Adrenal gland (tissue), 12 donors: ENCODE measurements around the gene ZSWIM5. TPM values are rescaled to one million over a fixed set of nuclear protein-coding genes. Genes with fewer than 3 reads are reported as not detected.
"Not testable (repeated sequence)": the region's sequence is repeated elsewhere in the genome, so short reads cannot be mapped to it uniquely, and the experiment has no call there.

Source experiments
- DNase-seq, 7 donors: peaks; one replicate each; pipeline ENCODE4 v3.0.0-alpha.2; 2019 to 2020
- H3K27ac ChIP-seq, 5 donors: fragments of 200-600 bp; sonication (generic) in 4 of 5; 1 replicate in 3 of 5; 2 replicates in 2 of 5; pipeline versions ENCODE4 v1.5.1 to v1.8.0; 2016 to 2020; ENCODE audit warnings: mild to moderate bottlenecking in 1 of 5
- H3K27me3 ChIP-seq: fragments of 200-600 bp; 2 replicates; pipeline ENCODE4 v1.8.0; 2021
- H3K36me3 ChIP-seq, 2 donors: fragments of 200-600 bp; replicated peaks in 1 of 2; 1 replicate in 1 of 2; 2 replicates in 1 of 2; pipeline versions ENCODE4 v1.5.1 to v1.8.0; 2018 to 2022
- H3K4me1 ChIP-seq, 2 donors: fragments of 200-600 bp; replicated peaks in 1 of 2; 1 replicate in 1 of 2; 2 replicates in 1 of 2; pipeline versions ENCODE4 v1.5.1 to v1.8.0; 2018 to 2021
- H3K4me3 ChIP-seq, 4 donors: fragments of 200-600 bp; sonication (generic) in 3 of 4; one replicate each; pipeline ENCODE4 v1.5.1; 2016 to 2018
- H3K9me3 ChIP-seq, 3 donors: fragments of 200-600 bp; sonication (generic) in 1 of 3; replicated peaks in 1 of 3; 1 replicate in 2 of 3; 2 replicates in 1 of 3; pipeline versions ENCODE4 v1.5.1 to v1.8.0; 2016 to 2021
- POLR2A ChIP-seq, 2 donors: fragments of 450-650 bp; IDR thresholded peaks; one replicate each; pipeline ENCODE4 v1.6.1; 2017; ENCODE audit warnings: antibody characterized with exemption in 2 of 2, mild to moderate bottlenecking in 2 of 2, moderate library complexity in 1 of 2
- WGBS, 4 donors: extraction: QIAGEN DNeasy Blood & Tissue Kit in 2 of 4; methylation state at CpG; one replicate each; pipeline versions ENCODE4 v1.1.5 to v1.1.7; 2013 to 2017; 5-methylcytosine and 5-hydroxymethylcytosine counted together
- intact Hi-C, 2 donors: fragments of 100-400 bp; cut with DNase I; formaldehyde crosslinking; loops; one replicate each; pipeline versions ENCODE4 v1.14.1 to v1.15.0; 2022 to 2023
- polyA plus RNA-seq, 3 donors: library from polyadenylated mRNA; stranded (reverse); fragments of 200-250 nt in 2 of 3; fragments of 350-450 nt in 1 of 3; fragmentation: Illumina TruSeq in 1 of 3; extraction: RNeasy Lipid Tissue Mini Kit (QIAGEN cat#74804) in 1 of 3; gene quantifications; one replicate each; pipeline ENCODE4 v1.2.3, GENCODE V29; 2013 to 2014
- total RNA-seq, 9 donors: library from RNA; depleted of rRNA in 4 of 9; stranded (reverse); fragments of >200 nt in 4 of 9; fragments of 120-200 nt in 1 of 9; fragmentation: NEBNext Ultra II Directional in 1 of 9; extraction: Animal tissue kit (Norgen Biotek cat#: 25700) in 1 of 9; gene quantifications; one replicate each; pipeline versions ENCODE4 v1.1.0 to v1.2.4, GENCODE V29; 2013 to 2023
- TF ChIP-seq, protein P1 (sequence below), 6 experiments: fragments of 450-650 bp in 4 of 6; fragments of 200-600 bp in 2 of 6; sonication (generic) in 1 of 6; IDR thresholded peaks; 1 replicate in 5 of 6; 2 replicates in 1 of 6; pipeline versions ENCODE4 v1.5.1 to v1.8.0; 2016 to 2021; ENCODE audit warnings: antibody characterized with exemption in 6 of 6, mild to moderate bottlenecking in 2 of 6, moderate library complexity in 1 of 6
- donor health status: healthy with polysubstance abuse.
- donor health status: Bipolar disorder and iron deficiency.
- donor health status: DM: yes; HTN: yes; CAD: no.
- donor health status: DM: no; HTN: no; CAD: no.
- donor health status: DM: no; HTN: no; CAD: no.
- donor health status: DM: yes; HTN: yes; CAD: no.

Gene ZSWIM5
- total and polyA plus RNA-seq, 12 donors: 5.0 to 34.0 (median 18.7) TPM

DNA sequence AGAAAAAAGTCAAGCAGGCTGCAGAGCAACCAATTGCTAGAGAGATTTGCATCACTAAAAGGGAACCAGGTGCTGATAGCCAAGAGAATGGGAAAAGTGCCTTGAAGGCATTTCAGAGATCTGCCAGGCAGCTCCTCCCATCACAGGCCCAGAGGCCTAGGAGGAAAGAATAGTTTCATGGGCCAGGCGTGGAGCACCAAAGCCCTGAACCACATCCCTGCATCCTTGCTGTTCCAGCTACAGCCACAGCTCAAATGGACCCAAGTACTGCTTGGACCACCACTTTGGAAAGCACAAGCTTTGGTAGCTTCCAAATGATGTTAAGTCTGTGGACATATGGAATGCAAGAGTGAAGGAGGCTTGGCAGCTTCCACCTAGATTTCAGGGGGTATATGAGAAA, 29.7 kb upstream of the ZSWIM5 start:
- no peaks in the 10 kb centered on the region for H3K36me3 ChIP-seq
- 86 to 100% (median 89%) methylated on average over 1 of the region's 1 CpG for WGBS, 4 donors
- no peak overlapping the region for H3K27ac ChIP-seq
- intact Hi-C loops: no loop called here
- no peaks in the 10 kb centered on the region for H3K4me1 ChIP-seq
- H3K4me3 ChIP-seq: no peak overlapping the region
- TF ChIP-seq POLR2A (IDR thresholded peaks at IDR 0.05): no peak
- TF ChIP-seq, protein P1, sequence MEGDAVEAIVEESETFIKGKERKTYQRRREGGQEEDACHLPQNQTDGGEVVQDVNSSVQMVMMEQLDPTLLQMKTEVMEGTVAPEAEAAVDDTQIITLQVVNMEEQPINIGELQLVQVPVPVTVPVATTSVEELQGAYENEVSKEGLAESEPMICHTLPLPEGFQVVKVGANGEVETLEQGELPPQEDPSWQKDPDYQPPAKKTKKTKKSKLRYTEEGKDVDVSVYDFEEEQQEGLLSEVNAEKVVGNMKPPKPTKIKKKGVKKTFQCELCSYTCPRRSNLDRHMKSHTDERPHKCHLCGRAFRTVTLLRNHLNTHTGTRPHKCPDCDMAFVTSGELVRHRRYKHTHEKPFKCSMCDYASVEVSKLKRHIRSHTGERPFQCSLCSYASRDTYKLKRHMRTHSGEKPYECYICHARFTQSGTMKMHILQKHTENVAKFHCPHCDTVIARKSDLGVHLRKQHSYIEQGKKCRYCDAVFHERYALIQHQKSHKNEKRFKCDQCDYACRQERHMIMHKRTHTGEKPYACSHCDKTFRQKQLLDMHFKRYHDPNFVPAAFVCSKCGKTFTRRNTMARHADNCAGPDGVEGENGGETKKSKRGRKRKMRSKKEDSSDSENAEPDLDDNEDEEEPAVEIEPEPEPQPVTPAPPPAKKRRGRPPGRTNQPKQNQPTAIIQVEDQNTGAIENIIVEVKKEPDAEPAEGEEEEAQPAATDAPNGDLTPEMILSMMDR (IDR thresholded peaks at IDR 0.05): no peak
- no peak for DNase-seq
- no peaks in the 10 kb centered on the region for H3K27me3 ChIP-seq
- no peaks in the 10 kb centered on the region for H3K9me3 ChIP-seq

DNA sequence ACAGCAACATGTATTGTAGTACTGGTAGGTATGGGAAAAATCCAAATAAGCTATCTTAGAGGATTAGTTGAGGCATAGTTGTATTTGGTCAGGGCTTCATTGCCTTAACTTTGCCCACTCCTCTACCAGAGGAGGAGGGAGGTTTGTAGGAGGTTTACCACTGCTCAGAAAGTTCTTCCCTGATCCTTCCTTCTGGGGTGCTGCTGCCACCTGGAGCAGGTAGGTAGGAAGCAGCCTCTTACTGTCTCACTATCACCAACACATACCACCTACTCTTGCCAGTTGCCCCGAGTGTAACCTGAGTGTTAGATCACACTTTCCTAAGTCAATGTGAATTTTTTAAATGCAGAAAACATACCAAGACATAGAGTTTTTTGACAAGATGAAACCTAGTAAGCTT, 24.1 kb upstream of the ZSWIM5 start:
- TF ChIP-seq POLR2A (IDR thresholded peaks at IDR 0.05): no peak
- TF ChIP-seq, protein P1 (IDR thresholded peaks at IDR 0.05): no peak
- no peak for DNase-seq
- H3K4me1 ChIP-seq: peaks cover 3 to 4% of the 10 kb centered on the region in 2 donors
- H3K4me3 ChIP-seq: no peak overlapping the region
- no peaks in the 10 kb centered on the region for H3K9me3 ChIP-seq
- H3K27me3 ChIP-seq: no peaks in the 10 kb centered on the region
- H3K27ac ChIP-seq: no peak overlapping the region
- 68 to 86% (median 75%) methylated on average over 1 of the region's 1 CpG for WGBS, 4 donors
- no peaks in the 10 kb centered on the region for H3K36me3 ChIP-seq
- intact Hi-C loops: no loop called here

DNA sequence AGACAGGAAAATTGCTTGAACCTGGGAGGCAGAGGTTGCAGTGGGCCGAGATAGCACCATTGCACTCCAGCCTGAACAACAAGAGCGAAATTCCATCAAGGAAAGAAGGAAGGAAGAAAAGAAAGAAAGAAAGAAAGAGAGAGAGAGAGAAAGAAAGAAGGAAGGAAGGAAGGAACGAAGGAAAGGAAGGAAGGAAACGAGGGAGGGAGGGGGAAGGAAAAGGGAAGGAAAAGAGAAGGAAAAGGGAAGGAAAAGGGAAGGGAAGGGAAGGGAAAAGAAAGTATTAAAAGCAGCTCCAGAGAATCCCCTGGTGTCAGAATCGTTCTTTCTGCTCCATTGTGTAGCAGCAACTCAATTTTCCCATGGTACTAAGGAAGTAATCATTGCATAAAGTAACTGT, 19.2 kb upstream of the ZSWIM5 start:
- no peak for TF ChIP-seq POLR2A (IDR thresholded peaks at IDR 0.05)
- TF ChIP-seq, protein P1 (IDR thresholded peaks at IDR 0.05): no peak
- Histone ChIP-seq H3K27me3 (no peaks in the 10 kb centered on the region), H3K9me3 (no peaks in the 10 kb centered on the region), H3K4me1 (peaks cover 3 to 4% of the 10 kb centered on the region in 2 donors), H3K36me3 (no peaks in the 10 kb centered on the region), H3K4me3 (no peak overlapping the region), H3K27ac (no peak overlapping the region)
- 79 to 87% (median 83%) methylated on average over 5 of the region's 5 CpGs for whole genome bisulfite sequencing, 4 donors
- intact Hi-C loops: no loop called here
- DNase-seq: no peak

DNA sequence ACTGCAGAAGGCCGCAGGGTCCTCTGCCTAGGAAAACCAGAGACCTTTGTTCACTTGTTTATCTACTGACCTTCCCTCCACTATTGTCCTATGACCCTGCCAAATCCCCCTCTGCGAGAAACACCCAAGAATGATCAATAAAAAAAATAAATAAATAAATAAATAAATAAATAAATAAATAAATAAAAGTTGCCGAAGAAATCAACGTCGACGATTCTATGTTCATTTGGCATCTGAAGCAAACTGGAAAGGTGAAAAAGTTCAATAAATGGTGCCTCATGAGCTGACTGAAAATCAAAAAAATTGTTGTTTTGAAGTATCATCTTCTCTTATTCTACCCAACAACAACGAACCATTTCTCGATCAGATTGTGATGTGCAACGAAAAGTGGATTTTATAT, 17.3 kb upstream of the ZSWIM5 start:
- H3K4me3 ChIP-seq, intact Hi-C loops, H3K4me1 ChIP-seq, DNase-seq, H3K9me3 ChIP-seq, H3K36me3 ChIP-seq, H3K27ac ChIP-seq, H3K27me3 ChIP-seq: not testable (repeated sequence)
- WGBS, 4 donors: 91 to 96% (median 94%) methylated on average over 8 to 9 of the region's 9 CpGs

DNA sequence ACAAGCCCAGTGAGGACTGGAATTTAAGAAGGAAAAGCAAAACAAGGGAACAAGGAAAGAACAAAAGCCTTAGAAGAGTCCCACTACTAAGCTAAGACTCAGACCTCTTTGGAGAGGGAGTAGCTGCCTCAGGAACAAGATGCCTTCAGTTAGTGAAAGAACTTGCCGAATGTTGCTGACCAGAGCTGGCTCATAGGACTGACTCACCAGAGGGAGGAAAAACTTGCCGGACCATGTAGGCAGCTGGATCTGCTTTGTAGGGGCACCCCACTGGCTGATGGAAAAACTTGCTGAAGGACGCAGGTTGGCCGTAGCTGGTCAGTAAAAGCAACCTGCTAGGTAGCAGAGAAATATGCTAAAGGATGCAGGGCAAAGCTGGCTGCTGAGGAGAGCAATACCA, 15.3 kb upstream of the ZSWIM5 start:
- intact Hi-C loops: no loop called here
- Histone ChIP-seq H3K27me3 (no peaks in the 10 kb centered on the region), H3K9me3 (no peaks in the 10 kb centered on the region), H3K4me1 (no peaks in the 10 kb centered on the region), H3K27ac (no peak overlapping the region), H3K36me3 (no peaks in the 10 kb centered on the region), H3K4me3 (no peak overlapping the region)
- 86 to 98% (median 88%) methylated on average over 4 of the region's 4 CpGs for WGBS, 4 donors
- TF ChIP-seq, protein P1 (IDR thresholded peaks at IDR 0.05): no peak
- no peak for TF ChIP-seq POLR2A (IDR thresholded peaks at IDR 0.05)
- DNase-seq: no peak
